Thyroid gland (tissue), 4 donors: ENCODE measurements around the gene KDM5B. TPM values are rescaled to one million over a fixed set of nuclear protein-coding genes. Genes with fewer than 3 reads are reported as not detected.

Source experiments
- DNase-seq, 2 donors: peaks; one replicate each; pipeline ENCODE4 v3.0.0-alpha.2; 2019
- H3K27ac ChIP-seq, 3 donors: fragments of 200-600 bp; sonication (generic); 1 replicate in 2 of 3; 2 replicates in 1 of 3; pipeline ENCODE4 v1.5.1; 2016 to 2019; ENCODE audit warnings: mild to moderate bottlenecking in 1 of 3, moderate library complexity in 1 of 3
- H3K27me3 ChIP-seq: fragments of 200-600 bp; sonication (generic); one replicate; pipeline ENCODE4 v1.5.1; 2019
- H3K36me3 ChIP-seq, 2 donors: fragments of 200-600 bp; sonication (generic); one replicate each; pipeline ENCODE4 v1.5.1; 2016 to 2019
- H3K4me1 ChIP-seq, 2 donors: fragments of 200-600 bp; sonication (generic); one replicate each; pipeline ENCODE4 v1.5.1; 2017 to 2019
- H3K4me3 ChIP-seq, 3 donors: fragments of 200-600 bp; sonication (generic); replicated peaks in 1 of 3; 1 replicate in 2 of 3; 2 replicates in 1 of 3; pipeline ENCODE4 v1.5.1; 2016; ENCODE audit warnings: mild to moderate bottlenecking in 1 of 3
- H3K9me3 ChIP-seq: fragments of 200-600 bp; sonication (generic); one replicate; pipeline ENCODE4 v1.5.1; 2017
- CTCF ChIP-seq, 6 experiments: fragments of 200-600 bp in 3 of 6; fragments of 450-650 bp in 3 of 6; sonication (generic) in 3 of 6; IDR thresholded peaks; one replicate each; pipeline ENCODE4 v1.5.1; 2016 to 2019; ENCODE audit warnings: antibody characterized with exemption in 6 of 6, mild to moderate bottlenecking in 2 of 6, inconsistent platforms in 1 of 6, moderate library complexity in 1 of 6
- POLR2A ChIP-seq, 2 donors: fragments of 450-650 bp; IDR thresholded peaks; one replicate each; pipeline ENCODE4 v1.6.1; 2017; ENCODE audit warnings: antibody characterized with exemption in 2 of 2, mild to moderate bottlenecking in 2 of 2, moderate library complexity in 1 of 2
- WGBS, 2 donors: methylation state at CpG; one replicate each; pipeline ENCODE4 v1.1.5; 2017; 5-methylcytosine and 5-hydroxymethylcytosine counted together
- intact Hi-C: fragments of 100-400 bp; cut with DNase I; formaldehyde crosslinking; loops from one replicate; pipeline ENCODE4 v1.15.1; 2023
- total RNA-seq, 4 donors: library from RNA; depleted of rRNA; stranded (reverse); fragments of >200 nt; gene quantifications; one replicate each; pipeline ENCODE4 v1.2.3, GENCODE V29; 2016

Gene KDM5B
- total RNA-seq, 4 donors from 2014 or later, result 53.1 to 78.5 (median 61.2) TPM

GRCh38 chr1:202770135-202770534 is 38.1 kb downstream of the KDM5B start:
- no peak for DNase-seq
- no peak for TF ChIP-seq CTCF (IDR thresholded peaks at IDR 0.05)
- no peak for TF ChIP-seq POLR2A (IDR thresholded peaks at IDR 0.05)
- no peak overlapping the region for H3K4me3 ChIP-seq
- H3K4me1 ChIP-seq, result no peaks in the 10 kb centered on the region
- WGBS, 2 donors, result 96 to 99% methylated on average over 2 of the region's 2 CpGs
- H3K27ac ChIP-seq, result no peak overlapping the region
- intact Hi-C loops, result no loop called here
- peaks cover 32 to 42% of the 10 kb centered on the region in 2 donors for H3K36me3 ChIP-seq
- no peaks in the 10 kb centered on the region for H3K9me3 ChIP-seq
- no peaks in the 10 kb centered on the region for H3K27me3 ChIP-seq

- intact Hi-C loops, result no loop called here
- DNase-seq, result no peak
- 93 to 95% methylated on average over 1 of the region's 1 CpG for WGBS, 2 donors
- TF ChIP-seq CTCF (IDR thresholded peaks at IDR 0.05) (no peak), POLR2A (IDR thresholded peaks at IDR 0.05) (no peak)
- Histone ChIP-seq H3K27me3 (no peaks in the 10 kb centered on the region), H3K4me1 (no peaks in the 10 kb centered on the region), H3K36me3 (peaks cover 6 to 22% of the 10 kb centered on the region in 2 donors), H3K4me3 (no peak overlapping the region), H3K27ac (no peak overlapping the region), H3K9me3 (no peaks in the 10 kb centered on the region)
Measured at GRCh38 chr1:202765721-202766120, 42.5 kb downstream of the KDM5B start.

GRCh38 chr1:202762019-202762418 is 46.2 kb downstream of the KDM5B start:
- Histone ChIP-seq H3K4me3 (no peak overlapping the region), H3K9me3 (no peaks in the 10 kb centered on the region), H3K4me1 (no peaks in the 10 kb centered on the region), H3K27me3 (no peaks in the 10 kb centered on the region), H3K27ac (no peak overlapping the region), H3K36me3 (peaks cover 23 to 30% of the 10 kb centered on the region in 2 donors)
- intact Hi-C loops, result no loop called here
- DNase-seq, result no peak
- 72 to 78% methylated on average over 2 of the region's 2 CpGs for WGBS, 2 donors
- no peak for TF ChIP-seq POLR2A (IDR thresholded peaks at IDR 0.05)
- no peak for TF ChIP-seq CTCF (IDR thresholded peaks at IDR 0.05)

- Histone ChIP-seq H3K27ac (no peak overlapping the region), H3K36me3 (peaks cover 26 to 32% of the 10 kb centered on the region in 2 donors), H3K4me1 (no peaks in the 10 kb centered on the region), H3K27me3 (no peaks in the 10 kb centered on the region), H3K4me3 (no peak overlapping the region), H3K9me3 (no peaks in the 10 kb centered on the region)
- TF ChIP-seq CTCF (IDR thresholded peaks at IDR 0.05), result no peak
- TF ChIP-seq POLR2A (IDR thresholded peaks at IDR 0.05), result no peak
- intact Hi-C loops, result no loop called here
- 45 to 70% methylated on average over 1 of the region's 1 CpG for WGBS, 2 donors
- no peak for DNase-seq
Measured at GRCh38 chr1:202760589-202760988, 47.6 kb downstream of the KDM5B start.

GRCh38 chr1:202756391-202756790 is 51.8 kb downstream of the KDM5B start:
- no peak for TF ChIP-seq POLR2A (IDR thresholded peaks at IDR 0.05)
- no peak for TF ChIP-seq CTCF (IDR thresholded peaks at IDR 0.05)
- DNase-seq, result no peak
- Histone ChIP-seq H3K36me3 (peaks cover 48 to 55% of the 10 kb centered on the region in 2 donors), H3K27me3 (no peaks in the 10 kb centered on the region), H3K4me3 (no peak overlapping the region), H3K9me3 (no peaks in the 10 kb centered on the region), H3K27ac (no peak overlapping the region), H3K4me1 (no peaks in the 10 kb centered on the region)
- intact Hi-C loops, result no loop called here
- 95 to 97% methylated on average over 2 of the region's 2 CpGs for WGBS, 2 donors
